ENCODE results near the gene DNAJC17. TPM values are rescaled to one million over a fixed set of nuclear protein-coding genes. Genes with fewer than 3 reads are reported as not detected.

DNAJC17 gene
- total RNA-seq, 4 donors from 2014 or later: 6.0 to 56.9 (median 22.3) TPM

DNA sequence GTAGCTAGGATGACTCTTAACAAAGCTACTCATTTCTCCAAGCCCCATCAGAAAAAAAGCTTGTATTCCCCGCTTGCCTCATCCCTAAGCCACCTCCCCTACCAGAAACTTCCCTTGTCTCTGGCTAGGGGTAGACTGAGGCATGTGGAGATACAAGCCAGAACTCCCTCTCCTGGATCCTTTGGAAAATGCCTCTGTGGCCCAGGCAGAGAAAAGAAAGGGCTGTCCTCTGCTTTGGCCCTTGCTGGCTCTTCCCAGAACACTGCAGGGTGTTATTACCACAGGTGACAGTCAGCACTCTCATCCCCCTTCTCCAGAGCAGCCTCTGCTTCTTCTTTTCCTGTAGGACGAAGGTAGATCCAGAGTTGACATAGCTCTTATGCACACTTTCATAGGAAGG lies 67.4 kb downstream of the DNAJC17 start:
- intact Hi-C loops (cut with DNase I; ENCODE audit: low total_unique reads) (no loop called here), in situ Hi-C loops (cut with MboI; ENCODE audit: low pct_ligation_motif_present in 1 of 4, low pct_unique_long_range_greater_than_20kb in 1 of 4, low sequenced_read_pairs in 3 of 4) (no loop called here)
- TF ChIP-seq, protein P1, sequence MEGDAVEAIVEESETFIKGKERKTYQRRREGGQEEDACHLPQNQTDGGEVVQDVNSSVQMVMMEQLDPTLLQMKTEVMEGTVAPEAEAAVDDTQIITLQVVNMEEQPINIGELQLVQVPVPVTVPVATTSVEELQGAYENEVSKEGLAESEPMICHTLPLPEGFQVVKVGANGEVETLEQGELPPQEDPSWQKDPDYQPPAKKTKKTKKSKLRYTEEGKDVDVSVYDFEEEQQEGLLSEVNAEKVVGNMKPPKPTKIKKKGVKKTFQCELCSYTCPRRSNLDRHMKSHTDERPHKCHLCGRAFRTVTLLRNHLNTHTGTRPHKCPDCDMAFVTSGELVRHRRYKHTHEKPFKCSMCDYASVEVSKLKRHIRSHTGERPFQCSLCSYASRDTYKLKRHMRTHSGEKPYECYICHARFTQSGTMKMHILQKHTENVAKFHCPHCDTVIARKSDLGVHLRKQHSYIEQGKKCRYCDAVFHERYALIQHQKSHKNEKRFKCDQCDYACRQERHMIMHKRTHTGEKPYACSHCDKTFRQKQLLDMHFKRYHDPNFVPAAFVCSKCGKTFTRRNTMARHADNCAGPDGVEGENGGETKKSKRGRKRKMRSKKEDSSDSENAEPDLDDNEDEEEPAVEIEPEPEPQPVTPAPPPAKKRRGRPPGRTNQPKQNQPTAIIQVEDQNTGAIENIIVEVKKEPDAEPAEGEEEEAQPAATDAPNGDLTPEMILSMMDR (IDR thresholded peaks at IDR 0.05): no peak
- TF ChIP-seq EP300 (IDR thresholded peaks at IDR 0.05; ENCODE audit: low read depth) (no peak), POLR2A (IDR thresholded peaks at IDR 0.05) (no peak), POLR2AphosphoS5 (IDR thresholded peaks at IDR 0.05) (no peak)
- Histone ChIP-seq H3K27me3 (no peaks in the 10 kb centered on the region), H3K9me3 (no peaks in the 10 kb centered on the region), H3K4me3 (no peak overlapping the region), H3K36me3 (peaks cover 0 to 67% (median 34%) of the 10 kb centered on the region in 4 donors), H3K27ac (no peak overlapping the region), H3K4me1 (no peaks in the 10 kb centered on the region)
- 92% methylated on average over 2 of the region's 2 CpGs; no CpG with 5 or more reads in 1 of the 2 donors for WGBS, 2 donors (ENCODE audit: low coverage in 1 of 2)
- no peak for DNase-seq

DNA sequence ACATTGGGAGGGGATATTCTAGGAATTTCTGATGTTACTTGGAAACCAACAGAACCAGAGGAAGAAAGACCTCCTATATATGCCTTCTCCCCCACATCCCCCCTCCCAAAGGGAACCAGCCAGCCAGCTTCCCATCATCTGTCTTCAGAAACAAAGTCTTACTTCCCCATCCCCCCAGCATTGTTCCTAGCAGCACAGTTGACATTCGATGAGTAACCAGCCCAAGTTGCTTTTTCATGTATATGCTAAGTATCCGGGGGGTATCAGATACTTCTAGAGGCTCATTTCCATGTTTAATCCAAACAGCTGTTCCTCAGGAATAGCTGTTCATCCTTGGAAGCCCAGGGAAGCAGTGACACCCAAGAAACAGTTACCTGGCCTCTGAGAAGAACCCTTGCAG lies 68.2 kb downstream of the DNAJC17 start:
- Histone ChIP-seq H3K9me3 (no peaks in the 10 kb centered on the region), H3K36me3 (peaks cover 0 to 66% (median 31%) of the 10 kb centered on the region in 4 donors), H3K27me3 (no peaks in the 10 kb centered on the region), H3K4me3 (no peak overlapping the region), H3K27ac (no peak overlapping the region), H3K4me1 (no peaks in the 10 kb centered on the region)
- 70 to 100% methylated on average over 1 to 2 of the region's 2 CpGs for WGBS, 2 donors (ENCODE audit: low coverage in 1 of 2)
- DNase-seq: no peak
- TF ChIP-seq, protein P1 (IDR thresholded peaks at IDR 0.05): no peak
- TF ChIP-seq POLR2A (IDR thresholded peaks at IDR 0.05): no peak
- TF ChIP-seq POLR2AphosphoS5 (IDR thresholded peaks at IDR 0.05): no peak
- no peak for TF ChIP-seq EP300 (IDR thresholded peaks at IDR 0.05; ENCODE audit: low read depth)
- intact Hi-C loops (cut with DNase I; ENCODE audit: low total_unique reads): no loop called here
- in situ Hi-C loops (cut with MboI; ENCODE audit: low pct_ligation_motif_present in 1 of 4, low pct_unique_long_range_greater_than_20kb in 1 of 4, low sequenced_read_pairs in 3 of 4): no loop called here

DNA sequence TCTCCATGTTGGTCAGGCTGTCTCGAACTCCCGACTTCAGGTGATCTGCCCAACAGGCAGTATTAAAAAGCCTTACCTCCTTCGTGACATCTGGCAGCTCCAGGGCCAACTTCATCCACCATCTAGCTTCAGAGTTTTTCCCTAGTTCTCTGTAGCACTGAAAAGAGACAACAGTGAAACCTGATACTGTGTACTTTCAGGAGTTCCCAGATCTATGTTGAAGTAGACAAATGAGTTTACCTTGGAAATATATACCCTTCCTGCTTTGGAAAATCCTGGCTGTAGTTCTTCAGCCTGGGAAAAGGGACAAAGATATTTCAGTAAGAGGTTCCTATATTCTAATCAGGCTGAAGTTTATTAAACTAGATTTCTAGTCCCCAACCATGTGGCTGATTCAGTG lies 70.2 kb downstream of the DNAJC17 start:
- no peak for DNase-seq
- intact Hi-C loops (cut with DNase I; ENCODE audit: low total_unique reads): no loop called here
- WGBS, 2 donors (ENCODE audit: low coverage in 1 of 2): 97% methylated on average over 3 of the region's 3 CpGs; no CpG with 5 or more reads in 1 of the 2 donors
- no peaks in the 10 kb centered on the region for H3K9me3 ChIP-seq
- peaks cover 0 to 57% (median 28%) of the 10 kb centered on the region in 4 donors for H3K36me3 ChIP-seq
- TF ChIP-seq POLR2AphosphoS5 (IDR thresholded peaks at IDR 0.05) (no peak), EP300 (IDR thresholded peaks at IDR 0.05; ENCODE audit: low read depth) (no peak)
- no peaks in the 10 kb centered on the region for H3K4me1 ChIP-seq
- no peak overlapping the region for H3K27ac ChIP-seq
- in situ Hi-C loops (cut with MboI; ENCODE audit: low pct_ligation_motif_present in 1 of 4, low pct_unique_long_range_greater_than_20kb in 1 of 4, low sequenced_read_pairs in 3 of 4): no loop called here
- no peak overlapping the region for H3K4me3 ChIP-seq
- H3K27me3 ChIP-seq: no peaks in the 10 kb centered on the region

DNA sequence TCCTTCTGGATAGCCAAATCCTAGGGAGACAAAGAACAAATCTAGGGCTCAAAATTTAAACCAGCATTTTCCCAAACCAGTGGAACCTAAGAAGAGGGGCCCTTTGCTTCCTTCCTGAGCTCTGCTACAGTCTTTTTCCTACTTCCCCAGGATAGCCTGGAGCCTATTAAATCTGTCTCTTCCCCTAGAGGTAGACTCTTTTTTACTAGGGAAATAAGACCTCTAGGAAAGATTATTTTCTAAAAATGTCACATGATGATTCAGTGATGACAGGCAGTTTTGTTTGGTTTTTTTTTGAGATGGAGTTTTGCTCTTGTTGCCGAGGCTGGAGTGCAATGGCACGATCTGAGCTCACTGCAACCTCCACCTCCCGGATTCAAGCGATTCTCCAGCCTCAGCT lies 70.7 kb downstream of the DNAJC17 start:
- Histone ChIP-seq H3K27ac (no peak overlapping the region), H3K36me3 (peaks cover 0 to 57% (median 28%) of the 10 kb centered on the region in 4 donors), H3K27me3 (no peaks in the 10 kb centered on the region), H3K4me3 (no peak overlapping the region), H3K9me3 (no peaks in the 10 kb centered on the region), H3K4me1 (no peaks in the 10 kb centered on the region)
- in situ Hi-C loops (cut with MboI; ENCODE audit: low pct_ligation_motif_present in 1 of 4, low pct_unique_long_range_greater_than_20kb in 1 of 4, low sequenced_read_pairs in 3 of 4): no loop called here
- no peak for DNase-seq
- TF ChIP-seq EP300 (IDR thresholded peaks at IDR 0.05; ENCODE audit: low read depth) (no peak), POLR2AphosphoS5 (IDR thresholded peaks at IDR 0.05) (no peak), POLR2A (IDR thresholded peaks at IDR 0.05) (no peak)
- TF ChIP-seq, protein P1 (IDR thresholded peaks at IDR 0.05): no peak
- intact Hi-C loops (cut with DNase I; ENCODE audit: low total_unique reads): no loop called here
- WGBS, 2 donors (ENCODE audit: low coverage in 1 of 2): 88 to 94% methylated on average over 3 to 4 of the region's 4 CpGs

DNA sequence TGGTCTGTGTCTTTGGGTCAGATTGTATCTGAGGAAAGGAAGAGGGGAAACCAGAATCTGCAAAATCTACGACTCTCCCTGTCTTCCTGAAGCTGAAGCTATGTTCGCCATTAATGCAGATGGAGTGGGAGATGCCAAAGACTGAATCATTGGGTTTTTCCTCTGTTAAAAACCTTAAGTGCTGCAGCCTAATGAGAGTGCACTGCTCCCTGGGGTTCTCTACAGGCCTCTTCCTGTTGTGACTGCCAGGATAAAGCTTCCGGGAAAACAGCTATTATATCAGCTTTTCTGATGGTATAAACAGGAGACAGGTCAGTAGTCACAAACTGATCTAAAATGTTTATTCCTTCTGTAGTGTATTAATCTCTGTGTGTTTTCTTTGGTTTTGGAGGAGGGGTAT lies 76.2 kb downstream of the DNAJC17 start:
- no peak for DNase-seq
- no peaks in the 10 kb centered on the region for H3K9me3 ChIP-seq
- no peak overlapping the region for H3K27ac ChIP-seq
- peaks cover 0 to 14% (median 5%) of the 10 kb centered on the region in 4 donors for H3K36me3 ChIP-seq
- H3K27me3 ChIP-seq: no peaks in the 10 kb centered on the region
- whole genome bisulfite sequencing, 2 donors (ENCODE audit: low coverage in 1 of 2): 87 to 92% methylated on average over 3 of the region's 3 CpGs
- intact Hi-C loops (cut with DNase I; ENCODE audit: low total_unique reads): no loop called here
- H3K4me3 ChIP-seq: no peak overlapping the region
- TF ChIP-seq, protein P1 (IDR thresholded peaks at IDR 0.05): no peak
- no peak for TF ChIP-seq POLR2A (IDR thresholded peaks at IDR 0.05)
- no peak for TF ChIP-seq POLR2AphosphoS5 (IDR thresholded peaks at IDR 0.05)
- TF ChIP-seq EP300 (IDR thresholded peaks at IDR 0.05; ENCODE audit: low read depth): no peak
- H3K4me1 ChIP-seq: no peaks in the 10 kb centered on the region
- in situ Hi-C loops (cut with MboI; ENCODE audit: low pct_ligation_motif_present in 1 of 4, low pct_unique_long_range_greater_than_20kb in 1 of 4, low sequenced_read_pairs in 3 of 4): no loop called here
